ENCODE data around the gene MATK.

GRCh38 chr19:3775831-3776230 is 10.3 kb downstream of the MATK start:
- no peak for TF ChIP-seq CTCF (conservative IDR thresholded peaks at IDR 0.05; ENCODE audit: low read depth, low read length)
- TF ChIP-seq EZH2 (IDR thresholded peaks at IDR 0.05; ENCODE audit: low read length, unreplicated experiment) = no peak
